ENCODE measurements around the gene UBL4A. TPM values are rescaled to one million over a fixed set of nuclear protein-coding genes. Genes with fewer than 3 reads are reported as not detected.

The UBL4A gene
- total and polyA plus RNA-seq, 2 of the 13 experiments (the other 11 are each of a cell fraction or from before 2014, with no cell fraction given) = 16.8 to 25.5 TPM

- TF ChIP-seq ZNF318 (CRISPR knock-in tag; IDR thresholded peaks at IDR 0.05) = no peak
- no peak for TF ChIP-seq SMC3 (IDR thresholded peaks at IDR 0.05; ENCODE audit: low read length)
- TF ChIP-seq ZNF761 (CRISPR knock-in tag; conservative IDR thresholded peaks at IDR 0.05) = no peak
- TF ChIP-seq ZNF142 (CRISPR knock-in tag; IDR thresholded peaks at IDR 0.05) = no peak
Measured at GRCh38 chrX:154466907-154467306, 19.5 kb downstream of the UBL4A start (continued).
